ENCODE data around the gene GDF10. TPM values are rescaled to one million over a fixed set of nuclear protein-coding genes. Genes with fewer than 3 reads are reported as not detected.
A peak's percentile ranks its signal among the peaks of the same experiment; 100 is the strongest.

The GDF10 gene
- total and polyA plus RNA-seq, 12 donors = 0.10 to 1.6 (median 0.42) TPM

DNA sequence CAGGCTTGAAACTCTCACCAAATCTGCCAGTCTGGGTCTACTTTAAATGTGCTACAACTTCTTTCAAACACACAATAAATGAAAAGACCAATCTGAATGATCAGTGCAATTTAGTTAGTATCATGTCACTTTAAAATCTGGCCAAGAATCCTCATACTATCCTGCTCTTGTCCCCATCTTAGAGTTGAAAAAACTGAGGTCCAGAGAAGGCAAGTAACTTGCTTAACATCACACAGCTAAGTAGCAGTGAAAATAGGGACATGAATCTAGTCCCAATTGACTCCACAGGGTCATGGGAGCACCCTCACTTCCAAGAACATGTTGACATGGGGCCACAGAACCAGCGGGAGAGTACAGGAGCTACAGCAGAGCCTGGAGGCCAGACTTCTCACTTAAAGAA, 3.1 kb upstream of the GDF10 start:
- Histone ChIP-seq H3K36me3 (no peaks in the 10 kb centered on the region), H3K27ac (no peak overlapping the region), H3K4me3 (no peak overlapping the region), H3K9me3 (no peaks in the 10 kb centered on the region), H3K27me3 (peaks cover 8 to 69% (median 33%) of the 10 kb centered on the region in 7 donors), H3K4me1 (peaks cover 0 to 10% (median 4%) of the 10 kb centered on the region in 9 donors)
- TF ChIP-seq CTCF (IDR thresholded peaks at IDR 0.05) = no peak
- intact Hi-C loops (cut with DNase I) = no loop called here
- ATAC-seq (no peak), DNase-seq (no peak)
- WGBS, 2 donors = 82 to 84% methylated on average over 1 of the region's 1 CpG

DNA sequence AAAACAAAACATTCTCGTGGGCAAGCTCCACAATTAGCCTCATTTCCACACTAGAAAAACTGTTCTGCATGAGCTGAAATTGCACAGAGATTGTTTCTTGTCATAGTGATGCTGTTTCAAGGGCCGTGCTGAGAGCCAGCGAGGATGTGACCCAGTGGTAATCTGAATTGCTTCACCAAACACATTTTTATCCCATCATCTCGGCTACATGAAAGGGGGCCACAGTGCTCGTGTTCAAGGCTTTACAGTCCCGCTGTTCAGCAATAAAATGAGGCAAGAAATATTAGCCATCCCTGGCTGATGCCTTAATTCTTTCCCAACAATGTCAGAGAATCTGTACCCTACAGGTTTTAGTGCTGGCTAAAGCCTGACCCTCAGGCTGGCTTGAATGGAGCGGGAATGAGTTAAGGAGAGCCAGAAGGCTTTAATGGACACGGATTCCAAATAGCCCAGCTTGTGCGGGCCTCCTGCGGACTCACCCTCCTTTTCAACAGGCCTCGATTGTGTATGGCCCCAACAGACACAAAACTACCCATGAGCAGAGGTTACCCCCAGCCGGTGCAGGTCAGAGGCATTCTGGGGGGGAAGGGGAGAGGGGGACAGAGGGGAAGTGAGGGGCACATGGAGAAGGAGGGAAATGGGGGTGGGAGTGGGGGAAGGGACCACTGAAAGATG, 2.0 kb upstream of the GDF10 start:
- peak overlapping the region in 1 of 10 donors; percentile 4 for H3K27ac ChIP-seq
- WGBS, 2 donors = 79 to 88% methylated on average over 12 of the region's 12 CpGs
- peaks cover 0 to 10% (median 4%) of the 10 kb centered on the region in 9 donors for H3K4me1 ChIP-seq
- DNase-seq (no peak), ATAC-seq (no peak)
- TF ChIP-seq CTCF (IDR thresholded peaks at IDR 0.05) = no peak
- H3K9me3 ChIP-seq = no peaks in the 10 kb centered on the region
- intact Hi-C loops (cut with DNase I) = no loop called here
- H3K36me3 ChIP-seq = no peaks in the 10 kb centered on the region
- peaks cover 8 to 80% (median 40%) of the 10 kb centered on the region in 7 donors for H3K27me3 ChIP-seq
- no peak overlapping the region for H3K4me3 ChIP-seq

DNA sequence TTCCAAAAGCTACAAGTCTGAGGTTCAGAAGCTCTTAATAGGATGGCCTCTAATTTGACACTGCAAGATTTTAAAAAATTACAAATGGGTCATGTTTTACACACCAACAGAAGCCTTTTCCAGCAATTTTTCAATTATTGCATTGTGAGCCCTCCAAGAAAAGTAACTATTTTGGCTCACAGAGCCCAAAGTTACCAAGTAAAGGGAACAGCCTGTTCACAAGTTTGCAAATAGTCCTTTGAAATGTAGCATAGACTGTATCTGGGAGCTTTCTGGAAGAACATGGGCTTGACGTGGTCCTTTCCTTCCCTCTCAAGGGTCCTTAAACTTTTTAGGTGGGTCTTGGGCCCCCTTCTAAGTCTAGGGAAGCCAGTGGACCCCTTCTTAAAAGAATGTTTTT, 1.3 kb upstream of the GDF10 start:
- intact Hi-C loops (cut with DNase I) = no loop called here
- H3K27me3 ChIP-seq = peaks cover 8 to 84% (median 40%) of the 10 kb centered on the region in 7 donors
- TF ChIP-seq CTCF (IDR thresholded peaks at IDR 0.05) = no peak
- peak in 3 of 8 donors; percentile 9 to 54 (median 33) for ATAC-seq
- no peaks in the 10 kb centered on the region for H3K36me3 ChIP-seq
- no peaks in the 10 kb centered on the region for H3K9me3 ChIP-seq
- H3K27ac ChIP-seq = peak overlapping the region in 1 of 10 donors; percentile 34
- DNase-seq = no peak
- H3K4me1 ChIP-seq = peaks cover 0 to 10% (median 4%) of the 10 kb centered on the region in 9 donors
- no peak overlapping the region for H3K4me3 ChIP-seq
- 71 to 86% methylated on average over 1 of the region's 1 CpG for WGBS, 2 donors

DNA sequence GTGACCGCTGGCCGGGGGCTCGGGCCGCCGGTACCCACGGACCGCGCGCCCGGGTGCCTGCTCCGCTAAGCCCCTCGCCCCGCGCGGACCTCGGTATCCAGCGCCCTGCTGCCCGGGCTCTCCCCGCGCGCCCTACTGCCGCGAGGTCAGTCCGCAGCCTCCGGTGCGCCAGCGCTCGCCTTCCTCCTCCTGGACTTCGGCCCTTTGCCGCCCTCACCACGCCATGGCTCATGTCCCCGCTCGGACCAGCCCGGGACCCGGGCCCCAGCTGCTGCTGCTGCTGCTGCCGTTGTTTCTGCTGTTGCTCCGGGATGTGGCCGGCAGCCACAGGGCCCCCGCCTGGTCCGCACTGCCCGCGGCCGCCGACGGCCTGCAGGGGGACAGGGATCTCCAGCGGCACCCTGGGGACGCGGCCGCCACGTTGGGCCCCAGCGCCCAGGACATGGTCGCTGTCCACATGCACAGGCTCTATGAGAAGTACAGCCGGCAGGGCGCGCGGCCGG, 483 bp downstream of the GDF10 start:
- peaks cover 8 to 80% (median 40%) of the 10 kb centered on the region in 7 donors for H3K27me3 ChIP-seq
- H3K9me3 ChIP-seq = no peaks in the 10 kb centered on the region
- peak overlapping the region in 9 of 10 donors; percentile 35 to 56 (median 50) for H3K4me3 ChIP-seq
- ATAC-seq = peak in 4 of 8 donors; percentile 18 to 59 (median 43)
- H3K27ac ChIP-seq = peak overlapping the region in 1 of 10 donors; percentile 34
- WGBS, 2 donors = 2 to 3% methylated on average over 57 of the region's 57 CpGs
- intact Hi-C loops (cut with DNase I) = loop anchor here in 1 of 10 donors (10.0 kb wide), 1 partner anchor 1116 kb away; no protein-coding TSS in a partner anchor
- no peak for DNase-seq
- H3K4me1 ChIP-seq = peaks cover 0 to 10% (median 4%) of the 10 kb centered on the region in 9 donors
- no peaks in the 10 kb centered on the region for H3K36me3 ChIP-seq
- peak in 4 of 9 donors; percentile 9 to 34 (median 24) for TF ChIP-seq CTCF (IDR thresholded peaks at IDR 0.05)
